ENCODE measurements around the gene TES. TPM values are rescaled to one million over a fixed set of nuclear protein-coding genes. Genes with fewer than 3 reads are reported as not detected.

The TES gene
- total and polyA plus RNA-seq, 2 experiments from 2014 or later, result 37.3 to 38.3 TPM

DNA sequence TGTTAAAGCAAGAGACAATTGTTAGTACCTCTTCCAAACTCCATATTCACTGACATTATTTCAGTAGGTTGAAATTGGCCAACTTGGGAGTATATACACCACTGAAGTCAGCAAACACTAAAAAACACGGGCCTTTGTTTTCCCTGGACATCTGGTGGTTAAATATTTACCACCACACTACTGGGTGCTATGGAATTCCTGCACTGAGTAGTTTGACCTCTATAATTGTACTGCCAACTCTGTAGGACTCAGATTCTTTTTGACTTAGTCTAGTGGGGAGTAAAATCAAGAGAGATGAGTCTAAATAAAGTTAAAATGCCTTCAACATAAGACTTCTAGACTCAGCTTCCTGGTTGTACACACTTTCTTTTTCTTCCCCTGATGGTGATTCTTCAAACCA, 41.3 kb upstream of the TES start (continued):
- no peak for TF ChIP-seq ZNF462 (CRISPR knock-in tag; IDR thresholded peaks at IDR 0.05)
- no peak for TF ChIP-seq NANOG (IDR thresholded peaks at IDR 0.05; ENCODE audit: borderline replicate concordance)
- TF ChIP-seq, protein P1, sequence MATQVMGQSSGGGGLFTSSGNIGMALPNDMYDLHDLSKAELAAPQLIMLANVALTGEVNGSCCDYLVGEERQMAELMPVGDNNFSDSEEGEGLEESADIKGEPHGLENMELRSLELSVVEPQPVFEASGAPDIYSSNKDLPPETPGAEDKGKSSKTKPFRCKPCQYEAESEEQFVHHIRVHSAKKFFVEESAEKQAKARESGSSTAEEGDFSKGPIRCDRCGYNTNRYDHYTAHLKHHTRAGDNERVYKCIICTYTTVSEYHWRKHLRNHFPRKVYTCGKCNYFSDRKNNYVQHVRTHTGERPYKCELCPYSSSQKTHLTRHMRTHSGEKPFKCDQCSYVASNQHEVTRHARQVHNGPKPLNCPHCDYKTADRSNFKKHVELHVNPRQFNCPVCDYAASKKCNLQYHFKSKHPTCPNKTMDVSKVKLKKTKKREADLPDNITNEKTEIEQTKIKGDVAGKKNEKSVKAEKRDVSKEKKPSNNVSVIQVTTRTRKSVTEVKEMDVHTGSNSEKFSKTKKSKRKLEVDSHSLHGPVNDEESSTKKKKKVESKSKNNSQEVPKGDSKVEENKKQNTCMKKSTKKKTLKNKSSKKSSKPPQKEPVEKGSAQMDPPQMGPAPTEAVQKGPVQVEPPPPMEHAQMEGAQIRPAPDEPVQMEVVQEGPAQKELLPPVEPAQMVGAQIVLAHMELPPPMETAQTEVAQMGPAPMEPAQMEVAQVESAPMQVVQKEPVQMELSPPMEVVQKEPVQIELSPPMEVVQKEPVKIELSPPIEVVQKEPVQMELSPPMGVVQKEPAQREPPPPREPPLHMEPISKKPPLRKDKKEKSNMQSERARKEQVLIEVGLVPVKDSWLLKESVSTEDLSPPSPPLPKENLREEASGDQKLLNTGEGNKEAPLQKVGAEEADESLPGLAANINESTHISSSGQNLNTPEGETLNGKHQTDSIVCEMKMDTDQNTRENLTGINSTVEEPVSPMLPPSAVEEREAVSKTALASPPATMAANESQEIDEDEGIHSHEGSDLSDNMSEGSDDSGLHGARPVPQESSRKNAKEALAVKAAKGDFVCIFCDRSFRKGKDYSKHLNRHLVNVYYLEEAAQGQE (IDR thresholded peaks at IDR 0.05; ENCODE audit: unreplicated experiment), result no peak

GRCh38 chr7:116170180-116170579, 40.2 kb upstream of the TES start:
- Histone ChIP-seq H3K27ac (ENCODE audit: low read depth) (no peak overlapping the region), H2AFZ (no peak overlapping the region), H3K4me2 (no peak overlapping the region), H3K79me2 (replicated peaks; ENCODE audit: insufficient read depth) (no peaks in the 10 kb centered on the region), H4K20me1 (replicated peaks; ENCODE audit: insufficient read depth) (no peaks in the 10 kb centered on the region), H3K4me1 (ENCODE audit: insufficient read depth) (peaks cover 5% of the 10 kb centered on the region; the same call in 1 of the 2 replicates), H3K36me3 (ENCODE audit: insufficient read depth) (no peaks in the 10 kb centered on the region), H3K4me3 (no peak overlapping the region), H3K9me2 (ENCODE audit: insufficient read depth) (peaks cover 14% of the 10 kb centered on the region), H3K27me3 (ENCODE audit: insufficient read depth) (no peaks in the 10 kb centered on the region), H3F3A (replicated peaks; ENCODE audit: low read depth) (no peaks in the 10 kb centered on the region)
- Mint-ChIP-seq H3K27ac (no peak overlapping the region), H3K4me1 (peaks cover 6% of the 10 kb centered on the region; the same call in 2 of the 3 replicates), H3K9me3 (peaks cover 7% of the 10 kb centered on the region; the same call in 1 of the 3 replicates), H3K4me3 (no peak overlapping the region), H3K27me3 (ENCODE audit: insufficient read depth, low read depth, poor library complexity) (peaks cover 2% of the 10 kb centered on the region), H3K36me3 (ENCODE audit: low read depth) (peaks cover 3% of the 10 kb centered on the region; the same call in 1 of the 3 replicates)
- DNase-seq (ENCODE audit: low spot score) (no peak), ATAC-seq (no peak)
- no peak for TF ChIP-seq ETS1 (IDR thresholded peaks at IDR 0.05)
- TF ChIP-seq EZH2phosphoT487 (IDR thresholded peaks at IDR 0.05; ENCODE audit: unreplicated experiment), result no peak
- no peak for TF ChIP-seq CREB1 (CRISPR knock-in tag; IDR thresholded peaks at IDR 0.05; ENCODE audit: low read depth)
- no peak for TF ChIP-seq ZNF331 (CRISPR knock-in tag; IDR thresholded peaks at IDR 0.05; ENCODE audit: low read depth)
- no peak for TF ChIP-seq EZH2 (IDR thresholded peaks at IDR 0.05; ENCODE audit: low read depth, unreplicated experiment)
- no peak for TF ChIP-seq POLR2AphosphoS5 (IDR thresholded peaks at IDR 0.05; ENCODE audit: low read depth)
